ENCODE data around the gene ZDHHC9. TPM values are rescaled to one million over a fixed set of nuclear protein-coding genes. Genes with fewer than 3 reads are reported as not detected.

The ZDHHC9 gene
- total RNA-seq, 1 donor from 2014 or later = 37.8 TPM

- peaks cover 2% of the 10 kb centered on the region for H3K27me3 Mint-ChIP-seq (ENCODE audit: unreplicated experiment)
- no peak for DNase-seq (ENCODE audit: low spot score)
- H3K9me3 Mint-ChIP-seq (ENCODE audit: unreplicated experiment) = no peaks in the 10 kb centered on the region
- no peak overlapping the region for H3K4me3 Mint-ChIP-seq (ENCODE audit: unreplicated experiment)
- H3K4me1 Mint-ChIP-seq (ENCODE audit: unreplicated experiment) = no peaks in the 10 kb centered on the region
- H3K27ac Mint-ChIP-seq (ENCODE audit: unreplicated experiment) = no peak overlapping the region
- no peaks in the 10 kb centered on the region for H3K36me3 Mint-ChIP-seq (ENCODE audit: low read depth, unreplicated experiment)
- no peak for TF ChIP-seq CTCF (IDR thresholded peaks at IDR 0.05; ENCODE audit: unreplicated experiment)
Measured at GRCh38 chrX:129771266-129771995, 72.3 kb downstream of the ZDHHC9 start.

- Mint-ChIP-seq H3K4me3 (ENCODE audit: unreplicated experiment) (no peak overlapping the region), H3K27me3 (ENCODE audit: unreplicated experiment) (peaks cover 2% of the 10 kb centered on the region), H3K9me3 (ENCODE audit: unreplicated experiment) (no peaks in the 10 kb centered on the region), H3K4me1 (ENCODE audit: unreplicated experiment) (no peaks in the 10 kb centered on the region), H3K27ac (ENCODE audit: unreplicated experiment) (no peak overlapping the region), H3K36me3 (ENCODE audit: low read depth, unreplicated experiment) (no peaks in the 10 kb centered on the region)
- TF ChIP-seq CTCF (IDR thresholded peaks at IDR 0.05; ENCODE audit: unreplicated experiment) = no peak
- no peak for DNase-seq (ENCODE audit: low spot score)
Measured at GRCh38 chrX:129769467-129770154, 74.1 kb downstream of the ZDHHC9 start.

- no peaks in the 10 kb centered on the region for H3K4me1 Mint-ChIP-seq (ENCODE audit: unreplicated experiment)
- H3K27ac Mint-ChIP-seq (ENCODE audit: unreplicated experiment) = no peak overlapping the region
- H3K4me3 Mint-ChIP-seq (ENCODE audit: unreplicated experiment) = no peak overlapping the region
- no peak for TF ChIP-seq CTCF (IDR thresholded peaks at IDR 0.05; ENCODE audit: unreplicated experiment)
- no peak for DNase-seq (ENCODE audit: low spot score)
- no peaks in the 10 kb centered on the region for H3K36me3 Mint-ChIP-seq (ENCODE audit: low read depth, unreplicated experiment)
- H3K9me3 Mint-ChIP-seq (ENCODE audit: unreplicated experiment) = no peaks in the 10 kb centered on the region
- H3K27me3 Mint-ChIP-seq (ENCODE audit: unreplicated experiment) = no peaks in the 10 kb centered on the region
Measured at GRCh38 chrX:129768586-129769466, 74.9 kb downstream of the ZDHHC9 start.

DNA sequence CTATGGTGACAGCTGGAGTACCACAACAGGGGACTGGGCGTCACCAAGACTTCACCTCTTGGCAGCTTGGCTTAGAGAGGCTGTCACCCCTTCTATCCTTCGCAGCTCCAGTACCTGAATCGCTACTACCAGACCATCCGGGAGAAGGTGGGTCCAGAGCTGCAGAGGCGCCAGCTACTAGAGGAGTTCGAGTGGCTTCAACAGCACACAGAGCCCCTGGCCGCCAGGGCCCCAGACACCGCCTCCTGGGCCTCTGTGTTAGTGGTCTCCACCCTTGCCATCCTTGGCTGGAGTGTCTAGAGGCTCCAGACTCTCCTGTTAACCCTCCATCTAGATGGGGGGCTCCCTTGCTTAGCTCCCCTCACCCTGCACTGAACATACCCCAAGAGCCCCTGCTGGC lies 75.5 kb downstream of the ZDHHC9 start:
- H3K4me3 Mint-ChIP-seq (ENCODE audit: unreplicated experiment) = no peak overlapping the region
- no peak for TF ChIP-seq CTCF (IDR thresholded peaks at IDR 0.05; ENCODE audit: unreplicated experiment)
- no peaks in the 10 kb centered on the region for H3K9me3 Mint-ChIP-seq (ENCODE audit: unreplicated experiment)
- no peaks in the 10 kb centered on the region for H3K4me1 Mint-ChIP-seq (ENCODE audit: unreplicated experiment)
- no peaks in the 10 kb centered on the region for H3K27me3 Mint-ChIP-seq (ENCODE audit: unreplicated experiment)
- H3K27ac Mint-ChIP-seq (ENCODE audit: unreplicated experiment) = no peak overlapping the region
- no peak for DNase-seq (ENCODE audit: low spot score)
- no peaks in the 10 kb centered on the region for H3K36me3 Mint-ChIP-seq (ENCODE audit: low read depth, unreplicated experiment)

All from endothelial cell (in vitro differentiated cells).